SIG-M5 (cell line): ENCODE data around the gene ARL6IP5.

ENCODE experiments used
- DNase-seq: peaks from one replicate; lab custom pipeline; 2025; lab: John Stamatoyannopoulos, UW

The ARL6IP5 gene

GRCh38 chr3:69084326-69085167, at the start of gene ARL6IP5:
ARL6IP5 (plus strand) TSS chr3:69084937; CDS start chr3:69085048, 111 bp downstream.
- DNase-seq = peak; percentile 99

- no peak for DNase-seq
Observed at GRCh38 chr3:69044608-69045007, 40.1 kb upstream of the ARL6IP5 start.

- DNase-seq = no peak
Observed at GRCh38 chr3:69048990-69049389, 35.7 kb upstream of the ARL6IP5 start.

- DNase-seq = no peak
Observed at GRCh38 chr3:69051756-69052471, 32.8 kb upstream of the ARL6IP5 start, which contains the start of gene TMF1. TMF1 (minus strand) TSS chr3:69052333; CDS start chr3:69052086, 247 bp downstream.

GRCh38 chr3:69052472-69052898, 32.3 kb upstream of the ARL6IP5 start:
- no peak for DNase-seq

- no peak for DNase-seq
Observed at GRCh38 chr3:69058180-69058946, 26.4 kb upstream of the ARL6IP5 start.

GRCh38 chr3:69058947-69059224, 25.9 kb upstream of the ARL6IP5 start:
- DNase-seq = no peak

- no peak for DNase-seq
Observed at GRCh38 chr3:69059688-69060087, 25.0 kb upstream of the ARL6IP5 start.

- DNase-seq = no peak
Observed at GRCh38 chr3:69063636-69064035, 21.1 kb upstream of the ARL6IP5 start.

- DNase-seq = no peak
Observed at GRCh38 chr3:69065318-69065964, 19.3 kb upstream of the ARL6IP5 start.

- no peak for DNase-seq
Observed at GRCh38 chr3:69066121-69066520, 18.6 kb upstream of the ARL6IP5 start.

GRCh38 chr3:69072928-69073327, 11.8 kb upstream of the ARL6IP5 start:
- DNase-seq = no peak

GRCh38 chr3:69079269-69080159, 5.2 kb upstream of the ARL6IP5 start:
- DNase-seq = no peak

GRCh38 chr3:69080233-69080920, 4.4 kb upstream of the ARL6IP5 start, which contains the start of gene UBA3:
UBA3 (minus strand) TSS chr3:69080365; CDS start chr3:69080353, 12 bp downstream.
- no peak for DNase-seq

GRCh38 chr3:69081583-69082262, 3.0 kb upstream of the ARL6IP5 start:
- no peak for DNase-seq

- no peak for DNase-seq
Observed at GRCh38 chr3:69082361-69082760, 2.4 kb upstream of the ARL6IP5 start.

- DNase-seq = no peak
Observed at GRCh38 chr3:69082805-69083204, 1.9 kb upstream of the ARL6IP5 start.

GRCh38 chr3:69085168-69085832, 563 bp downstream of the ARL6IP5 start:
- DNase-seq = no peak
